ENCODE data around the gene ANTXR1. TPM values are rescaled to one million over a fixed set of nuclear protein-coding genes. Genes with fewer than 3 reads are reported as not detected.
A peak's percentile ranks its signal among the peaks of the same experiment; 100 is the strongest.

The ANTXR1 gene
- total and polyA plus RNA-seq, 2 experiments from 2014 or later, result 29.1 to 34.7 TPM

GRCh38 chr2:69222953-69223658 is 210.1 kb downstream of the ANTXR1 start:
- H2AFZ ChIP-seq, result no peak overlapping the region
- no peaks in the 10 kb centered on the region for H4K20me1 ChIP-seq (ENCODE audit: insufficient read depth, poor library complexity, severe bottlenecking)
- no peak for DNase-seq (ENCODE audit: low spot score)
- H3K79me2 ChIP-seq, result no peaks in the 10 kb centered on the region
- no peaks in the 10 kb centered on the region for H3K9me2 ChIP-seq (replicated peaks; ENCODE audit: insufficient read depth)
- peak overlapping the region; percentile 38 for H3K27ac ChIP-seq
- no peak overlapping the region for H3K4me2 ChIP-seq
- peaks cover 20% of the 10 kb centered on the region for H3K4me1 ChIP-seq (ENCODE audit: insufficient read depth)
- TF ChIP-seq EZH2 (IDR thresholded peaks at IDR 0.05; ENCODE audit: borderline replicate concordance) (no peak), EZH2phosphoT487 (IDR thresholded peaks at IDR 0.05; ENCODE audit: low read depth, severe bottlenecking, unreplicated experiment) (no peak)
- TF ChIP-seq, protein P1, sequence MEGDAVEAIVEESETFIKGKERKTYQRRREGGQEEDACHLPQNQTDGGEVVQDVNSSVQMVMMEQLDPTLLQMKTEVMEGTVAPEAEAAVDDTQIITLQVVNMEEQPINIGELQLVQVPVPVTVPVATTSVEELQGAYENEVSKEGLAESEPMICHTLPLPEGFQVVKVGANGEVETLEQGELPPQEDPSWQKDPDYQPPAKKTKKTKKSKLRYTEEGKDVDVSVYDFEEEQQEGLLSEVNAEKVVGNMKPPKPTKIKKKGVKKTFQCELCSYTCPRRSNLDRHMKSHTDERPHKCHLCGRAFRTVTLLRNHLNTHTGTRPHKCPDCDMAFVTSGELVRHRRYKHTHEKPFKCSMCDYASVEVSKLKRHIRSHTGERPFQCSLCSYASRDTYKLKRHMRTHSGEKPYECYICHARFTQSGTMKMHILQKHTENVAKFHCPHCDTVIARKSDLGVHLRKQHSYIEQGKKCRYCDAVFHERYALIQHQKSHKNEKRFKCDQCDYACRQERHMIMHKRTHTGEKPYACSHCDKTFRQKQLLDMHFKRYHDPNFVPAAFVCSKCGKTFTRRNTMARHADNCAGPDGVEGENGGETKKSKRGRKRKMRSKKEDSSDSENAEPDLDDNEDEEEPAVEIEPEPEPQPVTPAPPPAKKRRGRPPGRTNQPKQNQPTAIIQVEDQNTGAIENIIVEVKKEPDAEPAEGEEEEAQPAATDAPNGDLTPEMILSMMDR (IDR thresholded peaks at IDR 0.05; ENCODE audit: poor library complexity), result no peak
- H3K4me3 ChIP-seq, result no peak overlapping the region
- H3K9me3 ChIP-seq (ENCODE audit: low read depth), result no peaks in the 10 kb centered on the region
- H3K36me3 ChIP-seq (replicated peaks; ENCODE audit: insufficient read depth, low read depth), result no peaks in the 10 kb centered on the region
- no peaks in the 10 kb centered on the region for H3K27me3 ChIP-seq
- WGBS (ENCODE audit: low lambda C conversion rate, missing lambda C conversion rate), result 88% methylated on average over 3 of the region's 3 CpGs

DNA sequence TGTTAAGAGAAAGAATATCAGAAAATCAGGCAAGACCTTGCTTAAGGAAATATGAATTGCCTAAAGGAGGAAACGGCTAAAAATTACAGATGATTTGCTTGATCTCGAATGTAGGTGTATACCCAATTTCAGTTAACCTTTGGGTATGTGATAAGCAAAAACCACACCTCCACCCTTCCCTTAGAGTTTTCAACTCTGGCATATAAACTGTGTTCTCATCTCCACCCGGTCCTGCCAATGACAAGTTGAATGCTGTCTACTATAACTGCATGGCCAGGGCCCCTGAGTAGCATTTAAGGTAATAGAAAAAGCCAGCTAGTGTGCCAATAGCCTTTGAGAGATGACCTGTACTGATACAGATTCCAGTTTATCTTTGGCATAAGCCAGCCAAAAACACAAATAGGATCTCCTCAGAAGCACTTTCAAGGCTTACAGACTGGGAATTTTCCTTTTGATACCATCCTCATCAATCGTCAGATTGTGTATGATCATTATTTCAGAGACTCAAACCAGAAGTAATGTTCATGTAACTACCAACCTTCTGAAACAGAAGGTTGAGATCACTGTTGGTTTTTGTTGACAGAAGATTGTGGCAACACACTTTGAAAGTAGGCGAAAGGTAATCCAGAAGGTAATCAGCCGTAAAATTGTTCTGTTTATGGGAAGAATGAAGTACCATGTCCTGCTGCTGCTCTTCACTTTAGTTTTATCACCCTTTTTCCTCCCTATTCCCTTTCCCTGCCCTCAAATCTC is 211.0 kb downstream of the ANTXR1 start:
- no peaks in the 10 kb centered on the region for H3K36me3 ChIP-seq (replicated peaks; ENCODE audit: insufficient read depth, low read depth)
- no peaks in the 10 kb centered on the region for H3K9me3 ChIP-seq (ENCODE audit: low read depth)
- H3K79me2 ChIP-seq, result no peaks in the 10 kb centered on the region
- H3K27ac ChIP-seq, result peak overlapping the region; percentile 38
- no peaks in the 10 kb centered on the region for H4K20me1 ChIP-seq (ENCODE audit: insufficient read depth, poor library complexity, severe bottlenecking)
- peak overlapping the region; percentile 34 for H3K4me2 ChIP-seq
- H3K4me1 ChIP-seq (ENCODE audit: insufficient read depth), result peaks cover 20% of the 10 kb centered on the region
- WGBS (ENCODE audit: low lambda C conversion rate, missing lambda C conversion rate), result 89% methylated on average over 6 of the region's 6 CpGs
- no peak overlapping the region for H3K4me3 ChIP-seq
- no peak overlapping the region for H2AFZ ChIP-seq
- H3K27me3 ChIP-seq, result no peaks in the 10 kb centered on the region
- no peaks in the 10 kb centered on the region for H3K9me2 ChIP-seq (replicated peaks; ENCODE audit: insufficient read depth)
- DNase-seq (ENCODE audit: low spot score), result no peak
- TF ChIP-seq EZH2 (IDR thresholded peaks at IDR 0.05; ENCODE audit: borderline replicate concordance) (no peak), EZH2phosphoT487 (IDR thresholded peaks at IDR 0.05; ENCODE audit: low read depth, severe bottlenecking, unreplicated experiment) (no peak)
- TF ChIP-seq, protein P1 (IDR thresholded peaks at IDR 0.05; ENCODE audit: poor library complexity), result no peak

GRCh38 chr2:69224512-69224837 is 211.5 kb downstream of the ANTXR1 start:
- no peak for DNase-seq (ENCODE audit: low spot score)
- Histone ChIP-seq H3K79me2 (no peaks in the 10 kb centered on the region), H3K4me2 (peak overlapping the region; percentile 34), H3K4me3 (no peak overlapping the region), H2AFZ (no peak overlapping the region), H3K27ac (peak overlapping the region; percentile 38), H3K9me3 (ENCODE audit: low read depth) (no peaks in the 10 kb centered on the region), H3K9me2 (replicated peaks; ENCODE audit: insufficient read depth) (no peaks in the 10 kb centered on the region), H3K36me3 (replicated peaks; ENCODE audit: insufficient read depth, low read depth) (no peaks in the 10 kb centered on the region), H4K20me1 (ENCODE audit: insufficient read depth, poor library complexity, severe bottlenecking) (no peaks in the 10 kb centered on the region), H3K4me1 (ENCODE audit: insufficient read depth) (peaks cover 20% of the 10 kb centered on the region), H3K27me3 (no peaks in the 10 kb centered on the region)
- TF ChIP-seq EZH2 (IDR thresholded peaks at IDR 0.05; ENCODE audit: borderline replicate concordance) (no peak), EZH2phosphoT487 (IDR thresholded peaks at IDR 0.05; ENCODE audit: low read depth, severe bottlenecking, unreplicated experiment) (no peak)
- TF ChIP-seq, protein P1 (IDR thresholded peaks at IDR 0.05; ENCODE audit: poor library complexity), result no peak
- 42% methylated on average over 3 of the region's 3 CpGs for WGBS (ENCODE audit: low lambda C conversion rate, missing lambda C conversion rate)

All from hepatocyte (in vitro differentiated cells).